Colon (tissue), 2 donors: ENCODE measurements around the gene BLTP3A.
"Not testable (repeated sequence)": the region's sequence is repeated elsewhere in the genome, so short reads cannot be mapped to it uniquely, and the experiment has no call there.

ENCODE experiments used
- FAIRE-seq: peaks from 2 replicates; lab custom pipeline; 2012; peaks lifted over from hg19 to GRCh38; lab: Jason Lieb, UNC
- donor health status: control.
- donor health status: control.

The BLTP3A gene, protein sequence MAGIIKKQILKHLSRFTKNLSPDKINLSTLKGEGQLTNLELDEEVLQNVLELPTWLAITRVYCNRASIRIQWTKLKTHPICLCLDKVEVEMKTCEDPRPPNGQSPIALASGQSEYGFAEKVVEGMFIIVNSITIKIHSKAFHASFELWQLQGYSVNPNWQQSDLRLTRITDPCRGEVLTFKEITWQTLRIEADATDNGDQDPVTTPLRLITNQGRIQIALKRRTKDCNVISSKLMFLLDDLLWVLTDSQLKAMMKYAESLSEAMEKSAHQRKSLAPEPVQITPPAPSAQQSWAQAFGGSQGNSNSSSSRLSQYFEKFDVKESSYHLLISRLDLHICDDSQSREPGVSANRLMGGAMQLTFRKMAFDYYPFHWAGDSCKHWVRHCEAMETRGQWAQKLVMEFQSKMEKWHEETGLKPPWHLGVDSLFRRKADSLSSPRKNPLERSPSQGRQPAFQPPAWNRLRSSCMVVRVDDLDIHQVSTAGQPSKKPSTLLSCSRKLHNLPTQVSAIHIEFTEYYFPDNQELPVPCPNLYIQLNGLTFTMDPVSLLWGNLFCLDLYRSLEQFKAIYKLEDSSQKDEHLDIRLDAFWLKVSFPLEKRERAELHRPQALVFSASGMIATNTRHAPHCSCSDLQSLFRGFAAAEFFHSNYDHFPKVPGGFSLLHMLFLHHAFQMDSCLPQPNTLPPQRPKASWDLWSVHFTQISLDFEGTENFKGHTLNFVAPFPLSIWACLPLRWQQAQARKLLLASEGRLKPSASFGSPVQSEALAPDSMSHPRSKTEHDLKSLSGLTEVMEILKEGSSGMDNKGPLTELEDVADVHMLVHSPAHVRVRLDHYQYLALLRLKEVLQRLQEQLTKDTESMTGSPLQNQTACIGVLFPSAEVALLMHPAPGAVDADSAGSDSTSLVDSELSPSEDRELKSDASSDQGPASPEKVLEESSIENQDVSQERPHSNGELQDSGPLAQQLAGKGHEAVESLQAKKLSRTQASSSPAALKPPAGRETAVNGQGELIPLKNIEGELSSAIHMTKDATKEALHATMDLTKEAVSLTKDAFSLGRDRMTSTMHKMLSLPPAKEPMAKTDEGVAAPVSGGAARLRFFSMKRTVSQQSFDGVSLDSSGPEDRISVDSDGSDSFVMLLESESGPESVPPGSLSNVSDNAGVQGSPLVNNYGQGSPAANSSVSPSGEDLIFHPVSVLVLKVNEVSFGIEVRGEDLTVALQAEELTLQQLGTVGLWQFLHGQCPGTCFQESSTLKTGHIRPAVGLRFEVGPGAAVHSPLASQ (N-terminal part only)

DNA sequence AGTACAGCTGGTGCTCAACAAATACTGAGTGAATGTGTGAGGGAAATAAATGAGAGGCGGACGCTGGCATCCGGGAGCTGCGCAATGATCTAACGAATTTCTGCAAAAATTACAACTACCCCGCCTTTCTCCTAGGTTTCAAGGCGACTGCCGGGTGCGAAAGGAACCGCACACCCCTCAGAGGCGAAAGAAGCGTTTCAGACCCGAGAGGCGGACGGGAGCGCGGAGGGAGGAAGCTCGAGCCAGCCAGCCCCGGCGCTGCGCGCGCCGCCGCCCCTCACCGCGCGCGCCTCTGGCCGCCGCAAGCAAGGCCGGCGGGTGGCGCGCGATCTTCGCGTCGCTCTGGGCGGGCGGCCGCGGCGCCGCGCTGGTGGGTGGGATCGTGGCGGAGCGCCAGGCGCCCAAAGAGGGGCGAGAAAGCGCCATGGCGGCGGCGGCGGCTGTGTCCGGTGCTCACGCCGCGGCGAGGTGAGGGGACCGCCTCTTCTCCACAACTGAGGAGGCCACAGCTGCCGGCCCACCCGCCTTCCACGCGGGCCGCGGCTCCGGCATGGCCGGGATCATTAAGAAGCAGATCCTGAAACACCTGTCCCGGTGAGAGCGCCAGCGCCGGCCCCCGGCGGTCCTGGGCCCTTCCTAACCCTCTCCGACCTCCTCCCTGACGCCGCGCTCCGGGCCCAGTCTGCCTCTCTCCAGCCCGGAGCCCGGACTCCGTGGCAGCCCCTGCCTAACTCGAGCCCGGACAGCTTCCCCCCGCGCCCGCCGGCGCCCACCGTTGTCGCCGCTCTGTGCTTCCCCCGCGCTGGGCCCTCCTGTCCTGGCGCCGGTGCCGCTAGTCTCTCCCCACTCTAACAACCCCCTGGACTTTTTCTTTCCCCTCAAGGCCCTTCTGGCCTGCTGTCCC is at the start of gene BLTP3A:
Gene BLTP3A (plus strand): TSS at position 383 of the 904 bp plus-strand sequence. CDS start 168 bp downstream, at position 551.
- no peak for FAIRE-seq

- FAIRE-seq = no peak
Measured at GRCh38 chr6:34742094-34742493, 49.8 kb upstream of the BLTP3A start.

DNA sequence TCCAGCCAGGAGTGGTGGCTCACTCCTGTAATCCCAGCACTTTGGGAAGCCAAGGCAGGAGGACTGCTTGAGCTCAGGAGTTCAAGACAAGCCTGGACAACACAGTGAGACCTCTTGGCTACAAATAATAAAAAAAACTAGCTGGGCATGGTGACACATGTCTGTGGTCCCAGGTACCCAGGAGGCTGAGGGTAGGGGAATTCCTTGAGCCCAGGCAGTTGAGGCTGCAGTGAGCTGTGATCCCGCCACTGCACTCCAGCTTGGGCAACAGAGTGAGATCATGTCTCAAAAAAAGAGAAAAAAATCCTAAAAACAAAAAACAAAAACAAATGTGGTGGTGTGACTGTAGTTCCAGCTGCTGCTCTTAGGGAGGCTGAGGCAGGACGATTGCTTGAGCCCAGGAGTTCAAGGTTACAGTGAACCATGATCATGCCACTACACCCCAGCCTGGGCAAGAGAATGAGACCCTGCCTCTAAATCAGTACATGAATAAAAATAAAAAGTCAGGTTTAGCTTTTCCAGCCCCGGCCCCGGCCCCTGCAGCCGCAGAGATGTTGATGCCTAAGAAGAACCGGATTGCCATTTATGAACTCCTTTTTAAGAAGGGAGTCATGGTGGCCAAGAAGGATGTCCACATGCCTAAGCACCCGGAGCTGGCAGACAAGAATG is 48.1 kb upstream of the BLTP3A start:
- no peak for FAIRE-seq

DNA sequence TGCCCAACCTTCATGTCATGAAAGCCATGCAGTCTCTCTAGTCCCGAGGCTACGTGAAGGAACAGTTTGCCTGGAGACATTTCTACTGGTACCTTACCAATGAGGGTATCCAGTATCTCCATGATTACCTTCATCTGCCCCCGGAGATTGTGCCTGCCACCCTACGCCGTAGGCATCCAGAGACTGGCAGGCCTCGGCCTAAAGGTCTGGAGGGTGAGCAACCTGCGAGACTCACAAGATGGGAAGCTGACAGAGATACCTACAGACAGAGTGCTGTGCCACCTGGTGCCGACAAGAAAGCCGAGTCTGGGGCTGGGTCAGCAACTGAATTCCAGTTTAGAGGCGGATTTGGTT is 47.6 kb upstream of the BLTP3A start:
- FAIRE-seq = not testable (repeated sequence)

DNA sequence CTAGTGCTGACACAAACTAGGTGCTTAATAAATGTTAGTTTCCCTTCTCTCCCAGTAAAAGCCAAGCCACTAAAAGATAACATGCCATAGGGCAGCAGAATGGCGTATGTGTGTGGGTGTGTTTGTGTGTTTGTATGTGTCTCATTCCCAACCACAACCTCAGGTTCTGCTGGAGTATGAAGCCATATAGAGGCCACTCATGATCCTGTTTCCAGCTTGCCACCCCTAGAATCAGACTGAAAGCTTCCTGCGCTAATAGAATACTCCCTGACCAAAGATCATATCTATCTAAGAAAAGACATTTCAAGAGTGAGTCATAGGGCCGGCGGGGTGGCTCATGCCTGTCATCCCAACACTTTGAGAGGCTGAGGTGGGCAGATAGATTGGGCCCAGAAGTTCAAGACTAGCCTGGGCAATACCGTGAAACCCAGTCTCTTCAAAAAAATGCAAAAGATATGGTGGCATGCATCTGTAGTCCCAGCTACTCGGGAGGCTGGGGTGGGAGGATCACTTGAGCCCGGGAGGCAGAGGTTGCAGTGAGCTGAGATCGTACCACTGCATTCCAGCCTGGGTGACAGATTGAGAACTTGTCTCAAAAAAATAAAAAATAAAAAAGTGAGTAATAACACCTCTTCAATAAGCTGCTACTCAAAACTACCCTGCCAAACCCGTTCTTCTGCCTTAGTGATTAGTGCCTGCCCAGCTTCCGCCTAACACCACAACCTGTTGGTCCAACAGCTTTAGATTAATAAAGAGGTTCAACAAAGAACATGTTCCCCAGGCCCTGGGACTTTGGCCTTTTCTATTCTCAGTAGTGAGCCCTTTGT is 46.4 kb upstream of the BLTP3A start:
- no peak for FAIRE-seq

GRCh38 chr6:34746104-34746846 is 45.6 kb upstream of the BLTP3A start:
- FAIRE-seq = no peak

GRCh38 chr6:34748757-34749156 is 43.1 kb upstream of the BLTP3A start:
- no peak for FAIRE-seq

DNA sequence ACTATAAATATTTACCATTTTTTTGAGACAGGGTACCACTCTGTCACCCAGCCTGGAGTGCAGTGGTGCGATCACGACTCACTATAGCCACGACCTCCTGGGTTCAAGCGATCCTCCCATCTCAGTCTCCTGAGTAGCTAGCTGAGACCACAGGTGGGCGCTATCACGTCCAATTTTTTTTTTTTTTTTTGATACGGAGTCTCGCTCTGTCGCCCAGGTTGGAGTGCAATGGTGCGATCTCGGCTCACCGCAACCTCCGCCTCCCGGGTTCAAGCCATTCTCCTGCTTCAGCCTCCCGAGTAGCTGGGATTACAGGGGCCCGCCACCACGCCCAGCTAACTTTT is 35.4 kb upstream of the BLTP3A start:
- not testable (repeated sequence) for FAIRE-seq

- no peak for FAIRE-seq
Measured at GRCh38 chr6:34757687-34758274, 34.1 kb upstream of the BLTP3A start.

- FAIRE-seq = no peak
Measured at GRCh38 chr6:34760108-34760507, 31.8 kb upstream of the BLTP3A start.

DNA sequence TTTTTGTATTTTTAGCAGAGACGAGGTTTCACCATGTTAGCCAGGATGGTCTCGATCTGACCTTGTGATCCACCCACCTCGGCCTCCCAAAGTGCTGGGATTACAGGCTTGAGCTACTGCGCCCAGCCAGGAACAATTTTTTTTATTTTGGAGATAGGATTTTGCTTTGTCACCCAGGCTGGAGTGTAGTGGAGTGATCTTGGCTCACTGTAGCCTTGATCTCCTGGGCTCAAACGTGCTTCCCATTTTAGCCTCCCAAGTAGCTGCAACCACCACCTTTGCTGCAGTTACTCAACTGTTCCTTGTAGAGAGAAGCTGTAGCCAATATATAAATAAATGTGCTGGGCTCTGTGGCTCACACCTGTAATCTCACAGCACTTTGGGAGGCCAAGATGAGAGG is 30.2 kb upstream of the BLTP3A start:
- not testable (repeated sequence) for FAIRE-seq

DNA sequence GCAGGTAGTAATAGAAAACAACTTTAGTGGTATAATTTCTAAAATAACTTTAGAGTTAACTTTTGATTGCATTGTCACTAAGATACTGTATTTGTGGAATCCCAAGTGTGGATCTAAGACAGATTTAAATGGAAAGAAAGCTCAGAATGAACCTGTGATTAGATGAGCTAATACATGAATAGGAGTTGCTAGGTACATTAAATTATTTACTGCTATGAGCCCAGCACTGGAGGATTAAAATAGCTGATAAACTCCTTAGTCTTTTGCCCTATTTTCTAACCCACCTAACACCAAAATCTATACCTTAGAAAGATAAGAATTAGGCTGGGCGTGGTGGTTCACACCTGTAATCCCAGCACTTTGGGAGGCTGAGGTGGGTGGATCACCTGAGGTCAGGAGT is 23.7 kb upstream of the BLTP3A start:
- FAIRE-seq = no peak

- FAIRE-seq = no peak
Measured at GRCh38 chr6:34771727-34772126, 20.2 kb upstream of the BLTP3A start.

GRCh38 chr6:34772940-34773339 is 18.9 kb upstream of the BLTP3A start:
- FAIRE-seq = no peak

GRCh38 chr6:34773916-34774315 is 18.0 kb upstream of the BLTP3A start:
- FAIRE-seq = no peak

- FAIRE-seq = no peak
Measured at GRCh38 chr6:34774967-34775366, 16.9 kb upstream of the BLTP3A start.

GRCh38 chr6:34785375-34785774 is 6.5 kb upstream of the BLTP3A start:
- not testable (repeated sequence) for FAIRE-seq

DNA sequence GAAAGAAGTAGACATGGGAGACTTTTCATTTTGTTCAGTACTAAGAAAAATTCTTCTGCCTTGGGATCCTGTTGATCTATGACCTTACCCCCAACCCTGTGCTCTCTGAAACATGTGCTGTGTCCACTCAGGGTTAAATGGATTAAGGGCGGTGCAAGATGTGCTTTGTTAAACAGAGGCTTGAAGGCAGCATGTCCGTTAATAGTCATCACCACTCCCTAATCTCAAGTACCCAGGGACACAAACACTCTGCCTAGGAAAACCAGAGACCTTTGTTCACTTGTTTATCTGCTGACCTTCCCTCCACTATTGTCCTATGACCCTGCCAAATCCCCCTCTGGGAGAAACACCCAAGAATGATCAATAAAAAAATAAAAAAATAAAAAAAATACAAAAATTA is 4.7 kb upstream of the BLTP3A start:
- FAIRE-seq = not testable (repeated sequence)

- no peak for FAIRE-seq
Measured at GRCh38 chr6:34788111-34788510, 3.8 kb upstream of the BLTP3A start.
